HG02763 (cell line): Measurements from ENCODE around the gene TUBB4A.
"Not testable (repeated sequence)": the region's sequence is repeated elsewhere in the genome, so short reads cannot be mapped to it uniquely, and the experiment has no call there.

ENCODE experiments used
- ATAC-seq: cut with Tn5 transposase; IDR thresholded peaks from one replicate; pipeline ENCODE4 v1.9.1; 2021; ENCODE audit warnings: mild to moderate bottlenecking, moderate library complexity; ENCODE audit not compliant: unreplicated experiment

The TUBB4A gene

DNA sequence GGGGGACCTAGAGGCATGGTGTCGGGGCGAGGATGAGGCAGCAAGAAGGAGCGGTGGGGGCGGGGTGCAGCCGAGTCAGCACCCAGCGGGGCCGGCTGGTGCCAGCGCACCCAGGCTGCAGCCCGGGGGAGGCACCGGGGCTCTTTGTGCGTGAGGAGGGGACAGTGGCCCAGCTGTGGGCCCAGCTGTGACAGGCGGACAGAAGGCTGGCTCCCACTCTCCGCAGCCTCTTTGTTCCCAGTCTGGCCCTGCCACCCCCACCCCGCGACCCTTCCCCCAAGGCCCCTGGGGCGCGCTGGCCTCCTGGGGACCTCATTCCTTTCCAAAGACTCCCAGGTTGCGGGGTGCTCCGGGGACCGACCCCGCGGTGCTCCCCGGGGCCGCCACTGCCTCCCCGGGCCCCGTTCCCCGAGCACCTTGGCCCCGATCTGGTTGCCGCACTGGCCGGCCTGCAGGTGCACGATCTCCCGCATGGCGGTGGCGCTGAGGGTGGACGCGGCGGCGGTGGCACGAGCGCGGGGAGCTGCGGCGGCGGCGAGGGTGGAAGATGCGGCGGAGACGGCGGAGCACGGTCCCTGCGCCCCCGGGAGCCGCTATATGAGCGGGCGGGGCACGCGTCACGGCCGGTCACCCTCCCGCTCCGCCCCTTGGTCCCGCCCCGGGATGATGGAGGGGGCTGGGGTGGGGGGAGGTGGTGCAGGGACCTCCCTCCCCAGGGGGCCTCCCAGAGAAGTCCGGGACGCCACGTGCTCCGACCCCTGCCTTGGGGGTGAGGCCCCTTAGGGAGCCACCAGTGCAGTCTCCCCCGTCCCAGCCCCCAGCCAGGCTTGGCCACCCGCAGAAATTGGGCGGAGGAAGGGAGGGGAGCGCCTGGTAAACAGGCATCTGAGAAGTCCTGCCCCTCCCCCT, at the start of gene TUBB4A:
Gene TUBB4A (minus strand): TSS at position 570 of the 909 bp plus-strand sequence. CDS start 97 bp downstream, at position 473.
- no peak for ATAC-seq

DNA sequence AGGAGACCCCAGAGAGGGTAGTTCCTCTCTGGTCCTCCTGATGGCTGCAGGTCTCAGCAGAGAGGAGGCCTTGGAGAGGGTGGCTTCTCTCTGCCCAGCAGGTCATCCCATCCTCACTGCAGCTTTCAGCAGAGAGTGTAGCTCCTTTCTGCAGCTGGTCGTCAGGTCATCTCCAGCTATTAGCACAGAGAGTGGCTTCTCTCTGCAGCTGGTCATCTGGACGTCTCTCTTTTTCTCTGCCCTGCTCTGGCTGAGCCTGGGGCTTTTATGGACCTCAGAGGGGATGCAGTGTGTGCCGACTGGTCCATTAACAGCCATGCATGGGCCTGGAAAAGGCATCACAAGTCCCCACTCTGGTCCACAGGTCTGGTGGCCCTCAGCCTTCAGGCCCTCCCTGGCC, 49.0 kb upstream of the TUBB4A start:
- ATAC-seq: no peak

DNA sequence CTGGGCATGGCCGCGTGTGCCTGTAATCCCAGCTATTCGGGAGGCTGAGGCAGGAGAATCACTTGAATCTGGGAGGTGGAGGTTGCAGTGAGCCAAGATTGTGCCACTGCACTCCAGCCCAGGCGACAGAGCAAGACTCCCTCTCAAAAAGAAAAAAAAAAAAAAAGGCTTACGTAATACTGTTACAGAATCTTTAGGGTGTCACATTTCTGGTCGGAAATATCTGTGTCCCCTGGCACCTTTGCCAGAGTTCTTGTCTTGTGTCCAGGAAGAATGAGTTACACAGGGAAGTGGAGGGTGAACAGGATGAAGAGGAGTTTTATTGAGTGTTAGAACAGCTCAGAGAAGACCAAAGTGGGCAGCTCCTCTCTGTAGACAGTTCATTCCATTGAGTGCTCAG, 48.6 kb upstream of the TUBB4A start:
- ATAC-seq: not testable (repeated sequence)

DNA sequence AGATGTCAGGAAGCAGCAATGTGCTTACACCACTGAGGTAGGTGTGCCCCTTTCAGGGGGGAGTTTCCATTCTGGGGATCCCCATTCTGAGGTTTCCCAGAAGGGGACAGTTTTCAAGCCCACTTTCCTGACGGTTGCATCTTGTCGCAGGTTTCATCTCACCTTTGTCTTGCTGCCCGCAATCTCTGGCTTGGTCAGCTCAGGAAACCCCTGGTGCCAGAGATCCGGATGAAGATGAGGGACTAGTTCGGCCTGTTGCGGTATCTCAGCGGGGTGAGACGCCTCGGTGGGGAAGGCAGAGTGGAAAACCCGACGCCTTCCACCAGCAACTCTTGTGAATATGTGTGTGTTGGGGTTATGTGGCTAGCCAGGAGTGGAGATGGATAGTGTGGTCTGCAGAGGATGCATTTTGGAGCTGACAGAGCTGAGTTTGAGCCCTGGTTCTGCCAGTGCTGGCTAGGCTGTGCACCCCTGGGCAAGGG, 41.8 kb upstream of the TUBB4A start:
- ATAC-seq: no peak

DNA sequence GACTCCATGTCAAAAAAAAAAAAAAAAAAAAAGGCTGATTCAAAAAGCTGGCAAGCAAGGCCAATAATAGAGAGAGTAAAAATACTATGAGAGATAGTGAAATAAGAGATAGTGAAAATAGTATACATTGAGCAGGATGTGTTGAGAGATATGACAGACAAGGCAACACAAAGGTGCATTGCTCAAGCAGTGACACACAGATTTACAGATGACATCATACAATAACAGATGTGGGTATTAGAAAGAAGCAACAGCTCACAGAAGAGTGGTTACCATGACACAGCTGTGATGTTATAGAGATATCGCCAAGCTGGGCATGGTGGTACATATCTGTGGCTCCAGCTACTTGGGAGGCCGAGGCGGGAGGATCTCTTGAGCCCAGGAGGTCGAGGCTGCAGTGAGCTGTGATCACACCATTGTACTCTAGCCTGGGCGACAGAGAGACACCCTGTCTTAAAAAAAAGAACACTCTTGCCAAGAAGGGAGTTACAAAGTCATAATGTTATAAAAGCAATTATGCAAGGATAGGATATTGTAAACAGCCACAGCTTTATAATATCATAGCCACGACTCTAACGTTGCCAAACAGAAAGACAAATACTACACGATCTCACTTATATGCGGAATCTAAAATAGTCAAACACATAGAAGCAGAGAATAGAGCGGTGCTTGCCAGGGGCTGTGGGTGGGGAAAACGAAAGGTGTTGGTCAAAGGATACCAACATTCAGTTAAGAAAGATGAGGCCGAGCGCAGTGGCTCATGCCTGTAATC, 39.0 kb upstream of the TUBB4A start:
- no peak for ATAC-seq

DNA sequence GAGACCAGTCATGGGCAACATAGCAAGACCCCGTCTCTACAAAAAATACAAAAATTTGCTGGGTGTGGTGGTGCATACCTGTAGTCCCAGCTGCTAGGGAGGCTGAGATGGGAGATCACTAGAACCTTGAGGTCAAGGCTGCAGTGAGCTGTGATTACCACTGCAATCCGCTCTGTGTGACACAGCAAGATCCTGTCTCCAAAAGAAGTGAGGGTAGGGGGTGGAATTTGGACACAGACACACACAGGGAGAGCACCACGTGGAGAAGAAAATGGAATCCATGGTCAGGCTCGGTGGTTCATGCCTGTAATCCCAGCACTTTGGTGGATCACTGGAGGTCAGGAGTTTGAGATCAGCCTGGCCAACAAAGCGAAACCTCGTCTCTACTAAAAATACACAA, 37.4 kb upstream of the TUBB4A start:
- no peak for ATAC-seq

DNA sequence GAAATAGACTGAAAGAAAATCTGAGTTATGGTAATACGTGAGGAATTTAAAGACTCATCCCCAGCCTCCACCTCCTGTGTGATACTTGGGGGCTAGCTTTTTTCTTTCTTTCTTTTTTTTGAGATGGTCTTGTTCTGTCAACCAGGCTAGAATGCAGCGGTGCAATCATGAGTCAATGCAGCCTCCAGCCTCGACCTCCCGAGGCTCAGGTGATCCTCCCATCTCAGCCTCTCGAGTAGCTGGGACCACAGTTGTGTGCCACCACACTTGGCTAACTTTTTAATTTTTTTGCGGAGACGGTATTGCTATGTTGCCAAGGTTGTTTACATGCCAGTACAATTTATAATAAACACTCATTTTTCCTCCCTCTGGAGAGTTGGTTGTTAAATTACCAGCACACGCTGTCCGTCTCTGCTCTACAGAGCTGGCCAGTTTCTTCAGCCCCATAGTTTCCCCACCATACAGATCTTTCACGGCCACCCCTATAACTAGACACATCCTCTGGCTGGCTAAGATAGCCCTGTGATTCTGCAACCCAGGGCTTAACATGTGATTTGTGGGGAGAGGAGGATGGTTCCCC, 33.5 kb upstream of the TUBB4A start:
- no peak for ATAC-seq

DNA sequence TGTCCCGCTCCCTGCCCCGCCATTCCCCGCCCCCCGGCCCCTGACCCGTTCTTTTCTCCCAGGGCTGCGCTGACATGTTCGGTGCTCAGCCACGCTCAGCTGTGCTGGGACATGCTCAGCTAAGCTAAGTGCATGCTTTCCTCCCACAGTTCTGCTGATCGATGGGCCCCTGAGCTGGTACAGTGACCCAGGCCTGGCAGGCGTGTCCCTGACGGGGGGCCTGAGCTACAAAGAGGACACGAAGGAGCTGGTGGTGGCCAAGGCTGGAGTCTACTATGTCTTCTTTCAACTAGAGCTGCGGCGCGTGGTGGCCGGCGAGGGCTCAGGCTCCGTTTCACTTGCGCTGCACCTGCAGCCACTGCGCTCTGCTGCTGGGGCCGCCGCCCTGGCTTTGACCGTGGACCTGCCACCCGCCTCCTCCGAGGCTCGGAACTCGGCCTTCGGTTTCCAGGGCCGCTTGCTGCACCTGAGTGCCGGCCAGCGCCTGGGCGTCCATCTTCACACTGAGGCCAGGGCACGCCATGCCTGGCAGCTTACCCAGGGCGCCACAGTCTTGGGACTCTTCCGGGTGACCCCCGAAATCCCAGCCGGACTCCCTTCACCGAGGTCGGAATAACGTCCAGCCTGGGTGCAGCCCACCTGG, 32.5 kb upstream of the TUBB4A start:
- no peak for ATAC-seq

DNA sequence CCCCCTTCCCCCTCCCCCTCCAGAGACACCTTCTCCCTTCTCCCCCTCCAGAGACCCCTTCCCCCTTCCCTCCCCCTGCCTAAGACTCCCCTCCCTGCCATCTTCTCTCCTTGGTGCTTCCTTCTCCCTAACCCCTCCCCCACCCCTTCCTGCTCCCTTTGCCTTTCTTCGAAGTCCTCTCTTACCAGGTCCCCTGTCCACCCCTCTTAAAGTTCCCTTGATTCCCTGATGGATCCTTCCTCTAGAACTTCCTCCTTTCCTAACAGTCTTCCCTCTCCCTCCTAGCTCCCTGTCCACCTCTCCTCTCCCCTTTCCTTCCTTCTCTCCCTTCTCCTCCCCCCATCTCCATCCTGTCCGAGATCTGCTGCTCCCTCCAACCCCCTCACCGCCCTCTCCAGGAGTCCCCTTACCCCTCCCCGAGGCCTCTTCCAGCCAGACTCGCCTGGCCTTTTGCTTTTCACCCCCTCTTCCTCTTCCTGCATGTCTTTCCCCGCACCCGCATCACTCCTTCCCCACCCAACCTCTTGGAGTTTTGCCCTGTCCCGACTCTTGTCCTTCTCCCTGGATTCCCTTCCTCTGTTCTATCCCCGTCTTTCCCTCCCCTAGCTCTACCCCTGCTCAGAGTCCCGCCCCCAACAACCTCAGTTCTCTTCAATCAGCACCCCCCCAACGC, 31.8 kb upstream of the TUBB4A start:
- ATAC-seq: no peak

DNA sequence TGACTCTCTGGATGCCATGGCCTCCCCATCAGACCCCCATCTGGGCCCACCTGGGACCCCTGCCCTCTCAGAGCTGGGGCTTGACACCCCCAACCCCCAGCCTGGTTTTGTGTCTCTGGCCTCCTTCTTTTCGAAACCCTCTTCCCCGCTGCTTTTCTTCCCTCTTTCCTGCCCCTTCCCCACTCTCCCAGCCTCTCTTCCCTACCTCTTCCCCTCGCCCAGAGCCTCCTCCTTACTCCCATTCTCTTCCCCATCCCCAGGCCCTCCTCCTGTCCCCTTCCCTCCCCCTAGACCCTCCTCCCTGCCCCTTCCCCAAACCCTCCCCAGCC, 30.9 kb upstream of the TUBB4A start:
- ATAC-seq: no peak

DNA sequence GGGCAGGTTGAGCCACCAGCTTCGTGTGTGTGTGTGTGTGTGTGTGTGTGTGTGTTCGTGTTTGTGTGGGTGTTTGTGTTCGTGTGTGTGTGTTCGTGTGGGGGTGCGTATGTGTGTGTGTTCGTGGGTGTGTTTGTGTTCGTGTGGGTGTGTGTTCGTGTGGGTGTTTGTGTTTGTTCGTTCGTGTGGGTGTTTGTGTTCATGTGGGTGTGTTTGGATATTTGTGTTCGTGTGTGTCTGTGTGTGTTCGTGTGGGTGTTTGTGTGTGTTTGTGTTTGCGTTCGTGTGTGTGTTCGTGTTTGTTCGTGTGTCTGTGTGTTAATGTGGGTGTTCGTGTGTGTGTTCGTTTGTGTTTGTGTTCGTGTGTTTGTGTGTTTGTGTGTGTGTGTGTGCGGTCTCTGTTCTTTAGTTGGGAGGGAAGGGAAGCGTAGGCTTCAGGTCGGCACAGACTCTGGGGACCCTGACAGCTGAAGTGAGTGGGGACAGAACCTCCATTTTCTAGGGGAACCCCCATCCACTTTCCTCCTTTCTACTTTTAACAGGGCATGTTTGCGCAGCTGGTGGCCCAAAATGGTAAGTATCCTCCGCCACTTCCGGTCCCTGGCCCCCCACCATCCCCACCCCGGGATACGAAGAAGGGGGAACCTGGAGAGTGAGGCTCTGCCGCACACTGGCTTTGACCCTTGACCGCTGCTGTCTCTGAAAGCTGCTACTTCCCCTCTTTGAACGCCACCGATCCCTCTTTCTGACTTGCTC, 30.3 kb upstream of the TUBB4A start:
- ATAC-seq: no peak

DNA sequence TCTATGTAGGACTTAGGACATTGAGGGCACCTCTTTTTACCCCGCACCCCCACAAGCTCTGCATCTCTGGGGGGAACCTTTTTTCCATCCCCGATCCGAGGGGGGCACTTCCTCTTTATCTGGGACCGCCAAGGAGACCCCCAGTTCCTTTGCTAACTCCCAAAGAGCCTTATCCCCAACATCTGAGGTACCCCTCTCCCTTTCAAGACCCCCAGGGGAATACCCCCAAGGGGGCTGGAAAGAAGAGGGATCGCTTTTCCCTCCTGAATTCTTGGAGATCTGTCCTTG, 29.8 kb upstream of the TUBB4A start:
- ATAC-seq: no peak

DNA sequence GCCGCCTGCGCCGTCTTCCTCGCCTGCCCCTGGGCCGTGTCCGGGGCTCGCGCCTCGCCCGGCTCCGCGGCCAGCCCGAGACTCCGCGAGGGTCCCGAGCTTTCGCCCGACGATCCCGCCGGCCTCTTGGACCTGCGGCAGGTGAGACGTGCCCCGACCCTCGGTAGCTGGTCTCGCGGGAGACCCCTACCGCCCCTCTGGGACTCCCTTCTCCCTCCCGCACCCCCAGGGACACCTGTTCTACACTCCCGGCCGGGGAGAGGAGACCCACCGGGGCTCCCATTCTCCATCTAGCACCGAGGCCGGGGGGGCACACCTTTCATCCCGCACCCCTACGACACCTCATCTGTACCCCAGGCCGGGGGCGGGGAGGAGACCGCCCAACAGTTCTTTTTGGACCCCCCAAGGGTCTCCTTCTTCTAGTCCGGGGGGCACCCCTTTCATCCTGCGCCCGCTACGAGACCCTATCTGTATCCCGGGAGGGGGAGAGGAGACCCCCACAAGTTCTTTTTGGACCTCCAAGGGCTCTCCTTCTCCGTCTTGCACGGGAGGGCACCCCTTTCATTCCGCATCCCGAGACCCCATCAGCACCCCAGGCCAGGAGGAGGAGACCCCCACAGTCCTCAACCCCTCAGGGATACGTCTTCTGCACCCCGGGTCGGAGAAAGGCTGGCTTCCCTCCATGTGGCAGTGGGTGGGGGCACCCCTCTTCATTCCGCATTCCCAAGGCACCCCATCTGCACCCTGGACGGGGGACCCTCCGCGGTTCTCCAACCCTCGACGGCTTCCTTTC, 29.2 kb upstream of the TUBB4A start:
- no peak for ATAC-seq

DNA sequence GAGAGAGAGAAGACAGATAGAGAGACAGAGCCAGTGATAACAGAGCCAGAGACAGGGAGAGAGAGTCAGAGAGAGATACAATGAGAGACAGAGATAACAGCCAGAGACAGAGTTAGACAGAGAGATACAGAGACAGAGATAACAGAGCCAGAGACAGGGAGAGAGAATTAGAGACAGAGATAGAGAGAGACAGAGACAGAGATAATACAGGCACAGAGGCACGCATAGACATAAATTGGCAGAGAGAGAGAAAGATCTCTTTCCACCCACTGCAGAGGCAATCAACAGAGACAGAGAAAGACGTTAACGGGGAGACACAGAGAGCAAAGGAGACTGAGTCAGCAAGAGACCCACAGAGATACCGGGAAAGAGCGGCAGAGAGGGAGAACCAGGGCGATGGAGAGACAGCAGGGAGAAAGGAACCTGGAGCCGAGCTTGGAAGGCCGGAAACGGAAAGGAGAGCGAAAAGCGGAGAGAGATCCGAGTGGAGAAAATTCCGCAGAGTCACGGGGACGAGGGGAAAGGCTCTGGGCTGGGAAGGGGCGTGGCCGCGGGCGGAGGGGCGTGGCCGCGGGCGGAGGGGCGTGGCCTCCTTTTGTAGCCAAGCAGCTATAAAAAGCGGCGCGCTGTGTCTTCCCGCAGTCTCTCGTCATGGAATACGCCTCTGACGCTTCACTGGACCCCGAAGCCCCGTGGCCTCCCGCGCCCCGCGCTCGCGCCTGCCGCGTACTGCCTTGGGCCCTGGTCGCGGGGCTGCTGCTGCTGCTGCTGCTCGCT, 28.5 kb upstream of the TUBB4A start, which contains the start of gene TNFSF9:
Gene TNFSF9 (plus strand): TSS at position 641 of the 777 bp plus-strand sequence. CDS start 11 bp downstream, at position 652.
- ATAC-seq: peak; percentile 29

DNA sequence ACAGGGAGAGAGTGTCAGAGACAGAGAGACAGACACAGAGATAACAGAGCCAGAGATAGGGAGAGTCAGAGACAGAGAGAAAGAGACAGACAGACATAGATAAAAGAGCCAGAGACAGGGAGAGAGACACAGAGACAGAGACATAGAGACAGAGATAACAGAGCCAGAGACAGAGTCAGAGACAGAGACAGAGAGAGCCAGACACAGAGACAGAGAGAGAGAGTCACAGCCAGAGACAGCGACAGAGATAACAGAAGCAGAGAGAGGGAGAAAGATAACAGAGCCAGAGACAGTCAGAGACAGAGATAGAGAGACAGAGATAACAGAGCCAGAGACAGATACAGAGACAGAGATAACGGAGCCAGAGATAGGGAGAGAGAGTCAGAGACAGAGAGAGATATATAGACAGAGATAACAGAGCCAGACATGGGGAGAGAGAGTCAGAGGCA, 27.9 kb upstream of the TUBB4A start:
- ATAC-seq: no peak

DNA sequence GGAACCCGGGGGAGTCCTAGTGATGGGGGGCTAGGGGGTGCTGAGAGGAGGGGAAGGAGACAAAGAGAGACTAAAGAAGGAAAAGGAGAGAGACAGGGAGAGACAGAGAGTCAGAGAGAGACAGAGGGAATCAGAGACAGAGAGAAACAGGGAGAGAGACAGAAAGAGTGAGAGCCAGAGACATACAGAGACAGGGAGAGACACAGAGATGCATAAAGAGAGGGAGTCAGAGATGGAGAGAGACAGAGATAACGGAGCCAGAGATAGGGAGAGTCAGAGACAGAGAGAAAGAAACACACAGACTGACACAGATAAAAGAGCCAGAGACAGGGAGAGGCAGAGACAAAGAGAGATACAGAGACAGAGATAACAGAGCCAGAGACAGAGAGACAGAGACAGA, 27.2 kb upstream of the TUBB4A start:
- no peak for ATAC-seq

DNA sequence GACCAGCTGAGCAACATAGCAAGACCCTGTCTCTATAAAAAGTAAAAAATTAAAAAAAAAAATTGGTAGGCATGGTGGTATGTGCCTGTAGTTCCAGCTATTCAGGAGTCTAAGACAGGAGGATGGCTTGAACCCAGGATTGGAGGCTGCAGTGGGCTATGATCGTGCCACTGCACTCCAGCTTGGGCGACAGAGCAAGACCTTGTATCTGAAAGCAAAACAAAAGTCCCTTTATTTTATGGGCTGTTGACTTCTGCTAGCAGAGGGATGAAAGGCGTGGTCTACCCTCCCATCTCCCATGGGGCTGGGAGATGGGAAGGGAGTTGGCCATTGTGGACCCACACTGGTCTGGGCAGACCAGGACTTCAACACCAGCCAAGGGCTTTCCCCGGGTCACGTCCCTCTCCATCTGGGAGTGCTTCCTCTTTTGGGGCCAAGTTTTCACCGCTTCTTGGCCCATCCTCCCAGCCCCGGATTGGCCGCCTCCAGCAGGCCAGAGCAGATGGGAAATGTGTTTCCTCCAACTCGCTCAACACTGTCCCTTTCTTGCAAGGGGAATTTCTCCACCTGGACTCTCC, 26.5 kb upstream of the TUBB4A start:
- ATAC-seq: no peak
